ENCODE measurements around the gene BRK1.
A peak's percentile ranks its signal among the peaks of the same experiment; 100 is the strongest.
"Not testable (repeated sequence)": the region's sequence is repeated elsewhere in the genome, so short reads cannot be mapped to it uniquely, and the experiment has no call there.

Gene BRK1

DNA sequence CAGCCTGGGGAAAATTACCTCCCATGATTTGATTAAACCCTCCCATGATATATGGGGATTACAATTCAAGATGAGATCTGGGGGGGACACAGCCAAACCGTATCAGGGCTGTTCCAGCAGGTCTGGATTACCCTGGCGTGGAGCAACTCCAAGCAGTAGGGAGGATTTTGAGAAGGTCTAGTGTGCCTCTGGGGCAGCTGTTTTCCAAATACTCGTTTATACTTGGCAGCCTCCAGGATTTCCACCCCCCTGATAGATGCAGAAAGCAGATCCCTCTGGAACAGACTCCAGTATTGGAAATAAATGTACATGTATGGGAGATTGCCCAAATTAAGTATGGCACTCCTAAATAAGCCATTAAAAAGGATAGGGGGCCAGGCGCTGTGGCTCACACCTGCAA is 41.6 kb downstream of the BRK1 start:
- in situ Hi-C loops (cut with HindIII; ENCODE audit: low sequenced_read_pairs): no loop called here
- H3K4me3 ChIP-seq (ENCODE audit: low read depth, low read length): no peak overlapping the region
- DNase-seq (ENCODE audit: low read depth, low spot score): no peak
- TF ChIP-seq, protein P1, sequence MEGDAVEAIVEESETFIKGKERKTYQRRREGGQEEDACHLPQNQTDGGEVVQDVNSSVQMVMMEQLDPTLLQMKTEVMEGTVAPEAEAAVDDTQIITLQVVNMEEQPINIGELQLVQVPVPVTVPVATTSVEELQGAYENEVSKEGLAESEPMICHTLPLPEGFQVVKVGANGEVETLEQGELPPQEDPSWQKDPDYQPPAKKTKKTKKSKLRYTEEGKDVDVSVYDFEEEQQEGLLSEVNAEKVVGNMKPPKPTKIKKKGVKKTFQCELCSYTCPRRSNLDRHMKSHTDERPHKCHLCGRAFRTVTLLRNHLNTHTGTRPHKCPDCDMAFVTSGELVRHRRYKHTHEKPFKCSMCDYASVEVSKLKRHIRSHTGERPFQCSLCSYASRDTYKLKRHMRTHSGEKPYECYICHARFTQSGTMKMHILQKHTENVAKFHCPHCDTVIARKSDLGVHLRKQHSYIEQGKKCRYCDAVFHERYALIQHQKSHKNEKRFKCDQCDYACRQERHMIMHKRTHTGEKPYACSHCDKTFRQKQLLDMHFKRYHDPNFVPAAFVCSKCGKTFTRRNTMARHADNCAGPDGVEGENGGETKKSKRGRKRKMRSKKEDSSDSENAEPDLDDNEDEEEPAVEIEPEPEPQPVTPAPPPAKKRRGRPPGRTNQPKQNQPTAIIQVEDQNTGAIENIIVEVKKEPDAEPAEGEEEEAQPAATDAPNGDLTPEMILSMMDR (IDR thresholded peaks at IDR 0.05; ENCODE audit: low read depth, low read length): no peak

DNA sequence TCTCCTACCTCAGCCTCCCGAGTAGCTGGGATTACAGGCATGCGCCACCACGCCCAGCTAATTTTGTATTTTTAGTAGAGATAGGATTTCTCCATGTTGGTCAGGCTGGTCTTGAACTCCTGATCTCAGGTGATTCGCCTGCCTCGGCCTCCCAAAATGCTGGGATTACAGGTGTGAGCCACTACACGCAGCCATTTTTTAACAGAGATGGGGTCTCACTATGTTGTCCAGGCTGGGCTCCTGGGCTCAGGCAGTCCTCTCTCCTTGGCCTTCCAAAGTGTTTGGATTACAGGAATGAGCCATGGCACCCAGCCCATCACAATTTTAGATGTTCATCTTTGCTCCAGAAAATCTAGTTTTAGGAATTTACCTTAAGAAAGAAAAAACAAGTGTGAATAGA is 43.1 kb downstream of the BRK1 start:
- in situ Hi-C loops (cut with HindIII; ENCODE audit: low sequenced_read_pairs); DNase-seq (ENCODE audit: low read depth, low spot score): not testable (repeated sequence)

DNA sequence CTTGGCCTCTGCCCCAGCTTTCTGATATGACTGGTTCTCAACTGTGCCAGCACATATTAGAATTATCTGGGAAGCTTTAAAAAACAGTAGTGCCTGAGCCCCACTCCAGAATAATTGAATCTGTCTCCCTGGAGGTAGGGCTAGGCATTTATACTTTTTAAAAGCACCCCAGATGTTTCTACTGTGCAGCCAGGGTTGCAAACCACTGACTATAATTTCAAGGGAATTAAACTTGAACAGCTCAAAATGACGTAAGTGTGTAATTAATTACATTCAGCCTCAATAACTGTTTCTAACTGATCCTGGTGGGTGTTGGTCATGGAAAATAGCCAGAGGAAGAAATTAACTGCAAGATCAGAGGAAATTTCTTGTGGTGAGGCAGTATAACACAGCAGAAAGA is 44.9 kb downstream of the BRK1 start:
- H3K4me3 ChIP-seq (ENCODE audit: low read depth, low read length): no peak overlapping the region
- peak; percentile 56 for DNase-seq (ENCODE audit: low read depth, low spot score)
- in situ Hi-C loops (cut with HindIII; ENCODE audit: low sequenced_read_pairs): no loop called here
- TF ChIP-seq, protein P1 (IDR thresholded peaks at IDR 0.05; ENCODE audit: low read depth, low read length): no peak

More for the DNA sequence above, 43.1 kb downstream of the BRK1 start:
- not testable (repeated sequence) for H3K4me3 ChIP-seq (ENCODE audit: low read depth, low read length)

DNA sequence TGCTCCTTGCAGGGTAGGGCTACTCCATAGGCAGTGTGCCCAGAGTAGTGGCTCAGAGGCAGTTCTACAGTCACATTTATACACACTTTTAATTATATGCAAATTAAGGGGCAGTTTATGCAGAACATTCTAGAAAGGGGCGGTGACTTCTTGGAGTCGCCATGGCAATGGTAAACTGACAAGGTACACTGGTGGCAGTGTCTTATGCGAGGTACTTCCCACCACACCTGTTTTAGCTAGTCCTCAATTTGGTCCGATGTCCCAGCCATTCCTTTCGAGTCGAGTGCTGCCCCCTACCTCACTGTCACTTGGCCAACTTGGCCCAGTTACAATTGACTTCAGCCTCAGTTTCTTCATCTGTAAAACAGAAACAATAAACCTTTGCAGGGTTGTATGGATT is 45.5 kb downstream of the BRK1 start:
- in situ Hi-C loops (cut with HindIII; ENCODE audit: low sequenced_read_pairs): no loop called here
- no peak for DNase-seq (ENCODE audit: low read depth, low spot score)
- TF ChIP-seq, protein P1 (IDR thresholded peaks at IDR 0.05; ENCODE audit: low read depth, low read length): no peak
- no peak overlapping the region for H3K4me3 ChIP-seq (ENCODE audit: low read depth, low read length)

DNA sequence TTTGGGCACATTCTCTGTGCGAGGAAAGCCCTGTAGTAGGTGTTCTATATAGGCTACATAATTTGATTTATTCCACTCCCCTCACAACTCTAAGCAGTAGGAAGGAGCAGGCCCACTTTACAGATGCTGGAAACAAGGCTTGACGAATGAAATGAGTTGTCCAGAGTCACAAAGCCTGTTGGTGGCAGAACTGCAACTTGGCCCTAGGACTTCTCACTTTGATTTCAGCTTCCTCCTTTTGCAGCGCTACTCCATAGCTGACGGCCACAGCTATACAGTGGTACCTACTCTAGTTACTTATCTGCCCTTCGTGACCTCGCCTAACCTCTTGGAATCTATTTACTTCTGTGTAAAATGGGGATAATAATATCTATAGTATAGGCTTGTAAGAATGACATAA is 46.7 kb downstream of the BRK1 start:
- TF ChIP-seq, protein P1 (IDR thresholded peaks at IDR 0.05; ENCODE audit: low read depth, low read length): no peak
- in situ Hi-C loops (cut with HindIII; ENCODE audit: low sequenced_read_pairs): no loop called here
- no peak overlapping the region for H3K4me3 ChIP-seq (ENCODE audit: low read depth, low read length)
- no peak for DNase-seq (ENCODE audit: low read depth, low spot score)

DNA sequence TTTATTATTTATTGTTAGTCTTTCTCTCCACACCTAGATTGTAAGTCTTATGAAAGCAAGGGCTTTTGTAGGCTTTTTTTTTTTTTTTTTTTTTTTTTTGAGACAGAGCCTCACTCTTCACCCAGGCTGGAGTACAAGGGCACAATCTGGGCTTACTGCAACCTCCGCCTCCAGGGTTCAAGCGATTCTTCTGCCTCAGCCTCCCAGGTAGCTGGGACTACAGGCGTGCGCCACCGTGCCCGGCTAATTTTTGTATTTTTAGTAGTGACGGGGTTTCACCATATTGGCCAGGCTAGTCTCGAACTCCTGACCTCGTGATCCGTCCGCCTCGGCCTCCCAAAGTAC is 48.7 kb downstream of the BRK1 start:
- H3K4me3 ChIP-seq (ENCODE audit: low read depth, low read length): peak overlapping the region; percentile 84
- DNase-seq (ENCODE audit: low read depth, low spot score); in situ Hi-C loops (cut with HindIII; ENCODE audit: low sequenced_read_pairs): not testable (repeated sequence)

DNA sequence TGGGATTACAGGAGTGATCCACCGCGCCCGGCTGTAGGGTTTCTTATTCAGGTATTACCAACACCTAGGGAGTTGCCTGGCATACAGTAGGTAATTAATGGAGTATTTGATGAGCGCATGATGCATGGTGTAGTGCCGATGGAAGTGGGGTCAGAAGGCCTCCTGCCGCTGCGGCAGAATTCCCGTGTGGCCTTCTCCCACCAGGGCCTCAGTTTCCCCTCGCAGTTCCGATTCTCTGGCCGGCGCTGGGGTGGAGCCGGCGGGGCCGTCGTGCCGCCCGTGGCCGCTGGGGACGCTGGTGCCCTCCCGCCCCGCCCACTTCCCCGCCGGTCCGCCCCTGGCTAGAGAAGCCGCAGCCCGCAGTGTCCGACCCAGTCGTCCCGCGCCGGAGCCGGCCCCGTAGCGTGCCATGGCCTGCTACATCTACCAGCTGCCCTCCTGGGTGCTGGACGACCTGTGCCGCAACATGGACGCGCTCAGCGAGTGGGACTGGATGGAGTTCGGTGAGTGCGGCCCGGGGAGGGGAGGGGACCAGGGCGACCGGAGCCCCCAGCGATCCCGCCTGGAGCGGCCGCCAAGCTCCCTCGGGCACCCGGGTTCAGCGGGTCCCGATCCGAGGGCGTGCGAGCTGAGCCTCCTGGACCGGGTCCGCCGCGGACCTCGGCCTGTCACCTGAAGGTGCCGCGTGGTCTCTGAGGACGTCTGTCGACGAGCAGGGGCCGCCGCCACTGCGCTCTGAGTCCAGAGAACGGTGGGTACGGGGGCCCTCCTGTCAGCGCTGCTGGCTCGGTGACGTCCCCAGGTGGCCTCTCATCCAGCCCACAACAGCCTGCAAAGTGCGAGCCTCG is 49.3 kb downstream of the BRK1 start, which contains the start of gene IRAK2:
Gene IRAK2, plus strand, starts transcription at position 374 of the 848 bp plus-strand sequence. Its CDS starts 36 bp downstream, at position 410.
- peak; percentile 52 for DNase-seq (ENCODE audit: low read depth, low spot score)
- TF ChIP-seq, protein P1 (IDR thresholded peaks at IDR 0.05; ENCODE audit: low read depth, low read length): peak; percentile 66
- peak within 1 kb of the TSS; percentile 84 for H3K4me3 ChIP-seq (ENCODE audit: low read depth, low read length)
- in situ Hi-C loops (cut with HindIII; ENCODE audit: low sequenced_read_pairs): no loop called here
